Neural cell (in vitro differentiated cells): ENCODE measurements around the gene KRTAP10-10. TPM values are rescaled to one million over a fixed set of nuclear protein-coding genes. Genes with fewer than 3 reads are reported as not detected.

Experiments
- H2AFZ ChIP-seq: fragments of 200-600, 300-800 bp; sonication (generic), shearing (Covaris generic); 2 replicates; pipeline ENCODE4 v1.6.0; 2014; ENCODE audit warnings: low read depth, mild to moderate bottlenecking, antibody characterized with exemption, low read length, moderate library complexity
- H3F3A ChIP-seq: fragments of 200-600 bp; shearing (Covaris generic); 2 replicates; pipeline ENCODE4 v1.6.1; 2016; ENCODE audit warnings: mild to moderate bottlenecking, moderate library complexity, mixed read lengths, antibody characterized with exemption, low read length; ENCODE audit not compliant: insufficient read depth, poor library complexity, severe bottlenecking
- H3K27ac ChIP-seq: fragments of 200-600, 300-800 bp; sonication (generic), shearing (Covaris generic); 2 replicates; pipeline ENCODE4 v1.5.1; 2014; ENCODE audit warnings: mild to moderate bottlenecking, low read length, moderate library complexity
- H3K27me3 ChIP-seq: fragments of 300-800, 200-600 bp; sonication (generic), shearing (Covaris generic); 2 replicates; pipeline ENCODE4 v1.6.0; 2014; ENCODE audit warnings: mild to moderate bottlenecking, low read depth, low read length, moderate library complexity; ENCODE audit not compliant: insufficient read depth
- H3K36me3 ChIP-seq: fragments of 300-800, 200-600 bp; sonication (generic), shearing (Covaris generic); 2 replicates; pipeline ENCODE4 v1.5.1; 2014; ENCODE audit warnings: mild to moderate bottlenecking, antibody characterized with exemption, low read length, moderate library complexity; ENCODE audit not compliant: insufficient read depth
- H3K4me2 ChIP-seq: fragments of 300-800, 200-600 bp; sonication (generic), shearing (Covaris generic); 2 replicates; pipeline ENCODE4 v1.6.0; 2014; ENCODE audit warnings: mild to moderate bottlenecking, low read length
- H3K4me3 ChIP-seq: fragments of 300-800, 200-600 bp; sonication (generic), shearing (Covaris generic); 2 replicates; pipeline ENCODE4 v1.5.1; 2014; ENCODE audit warnings: mild to moderate bottlenecking, low read length, moderate library complexity
- H3K79me2 ChIP-seq: fragments of 200-600 bp; shearing (Covaris generic); replicated peaks from 2 replicates; pipeline ENCODE4 v1.6.0; 2014; ENCODE audit warnings: mild to moderate bottlenecking, low read length, moderate library complexity; ENCODE audit not compliant: insufficient read depth
- H3K9ac ChIP-seq: fragments of 300-800, 200-600 bp; sonication (generic), shearing (Covaris generic); 2 replicates; pipeline ENCODE4 v1.6.1; 2016; ENCODE audit warnings: mild to moderate bottlenecking, low read length, mixed read lengths
- H3K9me2 ChIP-seq: fragments of 200-600 bp; shearing (Covaris generic); 2 replicates; pipeline ENCODE4 v1.6.1; 2016; ENCODE audit warnings: mild to moderate bottlenecking, low read length, mixed read lengths; ENCODE audit not compliant: insufficient read depth
- H3K9me3 ChIP-seq: fragments of 200-600, 300-800 bp; sonication (generic), shearing (Covaris generic); 2 replicates; pipeline ENCODE4 v1.6.1; 2016; ENCODE audit warnings: mild to moderate bottlenecking, mixed run types, low read length, moderate library complexity, mixed read lengths
- H4K20me1 ChIP-seq: fragments of 200-600 bp; shearing (Covaris generic); 2 replicates; pipeline ENCODE4 v1.6.1; 2016; ENCODE audit warnings: mild to moderate bottlenecking, mixed run types; ENCODE audit not compliant: insufficient read depth
- CTCF ChIP-seq: fragments of 450-650 bp; IDR thresholded peaks from 2 replicates; pipeline ENCODE4 v1.5.1; 2014; ENCODE audit warnings: antibody characterized with exemption, mild to moderate bottlenecking, moderate library complexity; ENCODE audit not compliant: poor library complexity, severe bottlenecking
- EP300 ChIP-seq: fragments of 450-650 bp; conservative IDR thresholded peaks from 2 replicates; pipeline ENCODE4 v1.6.1; 2014; ENCODE audit warnings: antibody characterized with exemption, mild to moderate bottlenecking, moderate library complexity; ENCODE audit not compliant: poor library complexity, severe bottlenecking
- EZH2 ChIP-seq: fragments of 200-600, 300-800 bp; shearing (Covaris generic), sonication (generic); IDR thresholded peaks from 2 replicates; pipeline ENCODE4 v1.6.1; 2014; ENCODE audit warnings: antibody characterized with exemption, low read length, borderline replicate concordance, mild to moderate bottlenecking; ENCODE audit not compliant: insufficient read depth, poor library complexity, severe bottlenecking
- MXI1 ChIP-seq: fragments of 450-650 bp; conservative IDR thresholded peaks from 2 replicates; pipeline ENCODE4 v1.6.1; 2014; ENCODE audit warnings: antibody characterized with exemption, mild to moderate bottlenecking; ENCODE audit not compliant: poor library complexity, severe bottlenecking
- POLR2AphosphoS5 ChIP-seq: IDR thresholded peaks from 2 replicates; pipeline ENCODE4 v1.6.1; 2012
- RAD21 ChIP-seq: fragments of 450-650 bp; conservative IDR thresholded peaks from 2 replicates; pipeline ENCODE4 v1.6.1; 2014; ENCODE audit warnings: antibody characterized with exemption, mild to moderate bottlenecking, moderate library complexity
- REST ChIP-seq: IDR thresholded peaks from 2 replicates; pipeline ENCODE4 v1.6.1; 2012; ENCODE audit warnings: borderline replicate concordance
- SMC3 ChIP-seq: fragments of 450-650 bp; conservative IDR thresholded peaks from 2 replicates; pipeline ENCODE4 v1.6.1; 2014; ENCODE audit warnings: antibody characterized with exemption, mild to moderate bottlenecking, moderate library complexity; ENCODE audit not compliant: poor library complexity
- TAF1 ChIP-seq: IDR thresholded peaks from 2 replicates; pipeline ENCODE4 v1.6.1; 2012; ENCODE audit warnings: low read depth
- polyA plus RNA-seq: library from polyadenylated mRNA; depleted of rRNA; stranded (reverse); fragments of >200 nt; gene quantifications from 2 replicates; pipeline ENCODE4 v1.2.3, GENCODE V29; 2014

Gene KRTAP10-10
- polyA plus RNA-seq, 1 donor from 2014 or later: not detected

GRCh38 chr21:44614161-44614631 is 23.0 kb upstream of the KRTAP10-10 start:
- H3K9me3 ChIP-seq: no peaks in the 10 kb centered on the region
- H3K27ac ChIP-seq: no peak overlapping the region
- TF ChIP-seq EZH2 (no peak), SMC3 (no peak), CTCF (no peak), EP300 (no peak), TAF1 (no peak), MXI1 (no peak), REST (no peak), RAD21 (no peak), POLR2AphosphoS5 (no peak)
- no peaks in the 10 kb centered on the region for H3K36me3 ChIP-seq
- H3K27me3 ChIP-seq: no peaks in the 10 kb centered on the region
- no peaks in the 10 kb centered on the region for H3K79me2 ChIP-seq
- H2AFZ ChIP-seq: no peak overlapping the region
- no peak overlapping the region for H3K9ac ChIP-seq
- no peak overlapping the region for H3K4me3 ChIP-seq
- H3F3A ChIP-seq: no peaks in the 10 kb centered on the region
- H4K20me1 ChIP-seq: no peaks in the 10 kb centered on the region
- H3K9me2 ChIP-seq: no peaks in the 10 kb centered on the region
- no peak overlapping the region for H3K4me2 ChIP-seq

- Histone ChIP-seq H3K9me3 (no peaks in the 10 kb centered on the region), H3F3A (no peaks in the 10 kb centered on the region), H3K9ac (no peak overlapping the region), H3K9me2 (no peaks in the 10 kb centered on the region), H3K27ac (no peak overlapping the region), H3K79me2 (no peaks in the 10 kb centered on the region), H3K27me3 (no peaks in the 10 kb centered on the region), H3K4me3 (no peak overlapping the region), H3K36me3 (no peaks in the 10 kb centered on the region), H3K4me2 (no peak overlapping the region), H4K20me1 (no peaks in the 10 kb centered on the region), H2AFZ (no peak overlapping the region)
- TF ChIP-seq REST (no peak), POLR2AphosphoS5 (no peak), SMC3 (no peak), CTCF (no peak), RAD21 (no peak), TAF1 (no peak), MXI1 (no peak), EP300 (no peak), EZH2 (no peak)
Observed at GRCh38 chr21:44614961-44615391, 22.2 kb upstream of the KRTAP10-10 start.
